HepG2 (cell line): Measurements from ENCODE around the gene HOMEZ. TPM values are rescaled to one million over a fixed set of nuclear protein-coding genes. Genes with fewer than 3 reads are reported as not detected.

Experiments used
- BORCS8-MEF2B ChIP-seq: sonication (generic); formaldehyde crosslinking; IDR thresholded peaks from 2 replicates; pipeline ENCODE4 v1.8.0; 2022; ENCODE audit warnings: mild to moderate bottlenecking, missing genetic modification reagents
- EEA1 ChIP-seq: sonication (generic); formaldehyde crosslinking; IDR thresholded peaks from 2 replicates; pipeline ENCODE4 v1.5.1; 2020; ENCODE audit warnings: mild to moderate bottlenecking, missing genetic modification reagents, borderline replicate concordance
- ETS1 ChIP-seq: sonication (generic); formaldehyde crosslinking; IDR thresholded peaks from 2 replicates; pipeline ENCODE4 v1.4.0; 2020; ENCODE audit warnings: missing genetic modification reagents
- ETV6 ChIP-seq: sonication (generic); formaldehyde crosslinking; conservative IDR thresholded peaks from 2 replicates; pipeline ENCODE4 v1.4.0; 2020; ENCODE audit warnings: missing genetic modification reagents
- GTF3A ChIP-seq: sonication (generic); formaldehyde crosslinking; conservative IDR thresholded peaks from 2 replicates; pipeline ENCODE4 v1.4.0; 2020; ENCODE audit warnings: mild to moderate bottlenecking, missing genetic modification reagents
- KDM5B ChIP-seq: sonication (generic); formaldehyde crosslinking; IDR thresholded peaks from 2 replicates; pipeline ENCODE4 v1.4.0; 2020; ENCODE audit warnings: missing genetic modification reagents, mild to moderate bottlenecking, borderline replicate concordance
- MBNL3 ChIP-seq: fragments of 250-450 bp; sonication (Bioruptor Pico); conservative IDR thresholded peaks from 2 replicates; pipeline ENCODE4 v1.8.0; 2022; ENCODE audit warnings: mild to moderate bottlenecking, inconsistent platforms
- NCOR1 ChIP-seq: fragments of 200-600 bp; sonication (generic); IDR thresholded peaks from 2 replicates; pipeline ENCODE4 v1.7.0; 2017; ENCODE audit warnings: antibody characterized with exemption, low read length, borderline replicate concordance
- RFXANK ChIP-seq: IDR thresholded peaks from 2 replicates; pipeline ENCODE4 v1.6.1; 2016
- RXRA ChIP-seq: sonication (generic); formaldehyde crosslinking; IDR thresholded peaks from 2 replicates; pipeline ENCODE4 v1.5.1; 2020; ENCODE audit warnings: missing genetic modification reagents
- SMAD1 ChIP-seq: sonication (generic); formaldehyde crosslinking; IDR thresholded peaks from 2 replicates; pipeline ENCODE4 v1.4.0; 2020; ENCODE audit warnings: missing genetic modification reagents, low read depth, mild to moderate bottlenecking, borderline replicate concordance
- TBX2 ChIP-seq: sonication (generic); formaldehyde crosslinking; IDR thresholded peaks from 2 replicates; pipeline ENCODE4 v1.5.0; 2020; ENCODE audit warnings: missing genetic modification reagents, mild to moderate bottlenecking, borderline replicate concordance
- ZKSCAN1 ChIP-seq: fragments of 150-350 bp; IDR thresholded peaks from 2 replicates; pipeline ENCODE4 v1.6.1; 2014; ENCODE audit warnings: low read length
- ZKSCAN8 ChIP-seq: IDR thresholded peaks from 2 replicates; pipeline ENCODE4 v1.6.1; 2016; ENCODE audit warnings: borderline replicate concordance, missing genetic modification reagents, missing compliant biosample characterization
- ZNF432 ChIP-seq: sonication (generic); formaldehyde crosslinking; IDR thresholded peaks from 2 replicates; pipeline ENCODE4 v1.5.0; 2020; ENCODE audit warnings: missing genetic modification reagents, mild to moderate bottlenecking, borderline replicate concordance
- ZNF446 ChIP-seq: sonication (generic); formaldehyde crosslinking; IDR thresholded peaks from 2 replicates; pipeline ENCODE4 v1.5.0; 2020; ENCODE audit warnings: mild to moderate bottlenecking, missing genetic modification reagents
- ZNF619 ChIP-seq: sonication (generic); formaldehyde crosslinking; IDR thresholded peaks from 2 replicates; pipeline ENCODE4 v1.4.0; 2020; ENCODE audit warnings: mild to moderate bottlenecking, missing genetic modification reagents
- ZNF687 ChIP-seq: sonication (generic); formaldehyde crosslinking; IDR thresholded peaks from 2 replicates; pipeline ENCODE4 v1.5.1; 2020; ENCODE audit warnings: mild to moderate bottlenecking, missing genetic modification reagents, moderate library complexity
- ZSCAN9 ChIP-seq: IDR thresholded peaks from 2 replicates; pipeline ENCODE4 v1.6.1; 2016; ENCODE audit warnings: borderline replicate concordance
- polyA plus RNA-seq, 8 experiments: library from polyadenylated mRNA; depleted of rRNA in 3 of 8; stranded (reverse) in 7 of 8; unstranded in 1 of 8; fragments of >200 nt; fragmentation: Illumina TruSeq in 4 of 8; extraction: Trizol in 4 of 8; gene quantifications; 2 replicates each; pipeline versions ENCODE4 v1.2.1 to v1.2.3, GENCODE V29; 2011 to 2016; ENCODE audit warnings: low read depth in 4 of 8, missing spikeins in 1 of 8, mixed read lengths in 1 of 8; ENCODE audit not compliant: insufficient read depth in 1 of 8
- total RNA-seq, 5 experiments: library from RNA; depleted of rRNA; stranded (reverse); fragments of >200 nt; fragmentation: Illumina TruSeq; extraction: Trizol; gene quantifications; 2 replicates each; pipeline ENCODE4 v1.2.3, GENCODE V29; 2016; ENCODE audit warnings: low read depth in 1 of 5
- TF ChIP-seq, protein P1 (sequence below): sonication (generic); formaldehyde crosslinking; IDR thresholded peaks from 2 replicates; pipeline ENCODE4 v1.4.0; 2020; ENCODE audit warnings: missing genetic modification reagents, borderline replicate concordance
- TF ChIP-seq, protein P2 (sequence below): sonication (generic); formaldehyde crosslinking; IDR thresholded peaks from 2 replicates; pipeline ENCODE4 v1.8.0; 2022; ENCODE audit warnings: missing genetic modification reagents, mild to moderate bottlenecking, borderline replicate concordance

HOMEZ gene
- total and polyA plus RNA-seq, 2 of the 13 experiments (the other 11 are each of a cell fraction or from before 2014, with no cell fraction given) = 14.5 to 31.8 TPM

GRCh38 chr14:23306412-23307145, 20.6 kb upstream of the HOMEZ start, which contains the start of gene BCL2L2 (continued):
- TF ChIP-seq RXRA (CRISPR knock-in tag) = peak; percentile 84
- peak; percentile 98 for TF ChIP-seq ZNF619 (CRISPR knock-in tag)
- TF ChIP-seq ZNF432 = no peak
- no peak; the same call in none of the 2 replicates for TF ChIP-seq RFXANK (CRISPR knock-in tag)
- TF ChIP-seq, protein P1, sequence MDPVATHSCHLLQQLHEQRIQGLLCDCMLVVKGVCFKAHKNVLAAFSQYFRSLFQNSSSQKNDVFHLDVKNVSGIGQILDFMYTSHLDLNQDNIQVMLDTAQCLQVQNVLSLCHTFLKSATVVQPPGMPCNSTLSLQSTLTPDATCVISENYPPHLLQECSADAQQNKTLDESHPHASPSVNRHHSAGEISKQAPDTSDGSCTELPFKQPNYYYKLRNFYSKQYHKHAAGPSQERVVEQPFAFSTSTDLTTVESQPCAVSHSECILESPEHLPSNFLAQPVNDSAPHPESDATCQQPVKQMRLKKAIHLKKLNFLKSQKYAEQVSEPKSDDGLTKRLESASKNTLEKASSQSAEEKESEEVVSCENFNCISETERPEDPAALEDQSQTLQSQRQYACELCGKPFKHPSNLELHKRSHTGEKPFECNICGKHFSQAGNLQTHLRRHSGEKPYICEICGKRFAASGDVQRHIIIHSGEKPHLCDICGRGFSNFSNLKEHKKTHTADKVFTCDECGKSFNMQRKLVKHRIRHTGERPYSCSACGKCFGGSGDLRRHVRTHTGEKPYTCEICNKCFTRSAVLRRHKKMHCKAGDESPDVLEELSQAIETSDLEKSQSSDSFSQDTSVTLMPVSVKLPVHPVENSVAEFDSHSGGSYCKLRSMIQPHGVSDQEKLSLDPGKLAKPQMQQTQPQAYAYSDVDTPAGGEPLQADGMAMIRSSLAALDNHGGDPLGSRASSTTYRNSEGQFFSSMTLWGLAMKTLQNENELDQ (CRISPR knock-in tag) = 0 out of 2 replicates have a peak, but pooled peaks have one; percentile 42
- peak; percentile 95 for TF ChIP-seq TBX2
- TF ChIP-seq ZNF446 (CRISPR knock-in tag) = peak; percentile 91
- peak; percentile 81; the same call in 1 of the 2 replicates for TF ChIP-seq NCOR1
- TF ChIP-seq, protein P2, sequence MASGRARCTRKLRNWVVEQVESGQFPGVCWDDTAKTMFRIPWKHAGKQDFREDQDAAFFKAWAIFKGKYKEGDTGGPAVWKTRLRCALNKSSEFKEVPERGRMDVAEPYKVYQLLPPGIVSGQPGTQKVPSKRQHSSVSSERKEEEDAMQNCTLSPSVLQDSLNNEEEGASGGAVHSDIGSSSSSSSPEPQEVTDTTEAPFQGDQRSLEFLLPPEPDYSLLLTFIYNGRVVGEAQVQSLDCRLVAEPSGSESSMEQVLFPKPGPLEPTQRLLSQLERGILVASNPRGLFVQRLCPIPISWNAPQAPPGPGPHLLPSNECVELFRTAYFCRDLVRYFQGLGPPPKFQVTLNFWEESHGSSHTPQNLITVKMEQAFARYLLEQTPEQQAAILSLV (CRISPR knock-in tag) = peak; percentile 87; the same call in 1 of the 2 replicates
- TF ChIP-seq BORCS8-MEF2B (CRISPR knock-in tag) = peak; percentile 98
- TF ChIP-seq ZKSCAN1 = peak; percentile 79
- TF ChIP-seq ETV6 (CRISPR knock-in tag) = peak; percentile 82; the same call in 1 of the 2 replicates
- peak; percentile 76; the same call in 1 of the 2 replicates for TF ChIP-seq ZSCAN9 (CRISPR knock-in tag)
- peak; percentile 94 for TF ChIP-seq GTF3A (CRISPR knock-in tag)
- TF ChIP-seq ZKSCAN8 = peak; percentile 78; the same call in 1 of the 2 replicates
- TF ChIP-seq SMAD1 (CRISPR knock-in tag) = peak; percentile 92; the same call in 1 of the 2 replicates
- no peak for TF ChIP-seq MBNL3 (CRISPR knock-in tag)
- peak; percentile 99 for TF ChIP-seq KDM5B
- no peak; the same call in 1 of the 2 replicates for TF ChIP-seq ETS1
- peak; percentile 99 for TF ChIP-seq ZNF687 (CRISPR knock-in tag)
- TF ChIP-seq EEA1 (CRISPR knock-in tag) = peak; percentile 76; the same call in 1 of the 2 replicates
